Right lobe of liver (tissue), 4 donors: ENCODE data around the gene PLA2G7.

ENCODE experiments used
- CTCF ChIP-seq, 4 donors: fragments of 200-600 bp in 3 of 4; fragments of 450-650 bp in 1 of 4; IDR thresholded peaks; one replicate each; pipeline versions ENCODE4 v1.5.1 to v1.8.0; 2016 to 2022; ENCODE audit warnings: antibody characterized with exemption in 4 of 4, mild to moderate bottlenecking in 2 of 4
- POLR2A ChIP-seq: fragments of 450-650 bp; IDR thresholded peaks from one replicate; pipeline ENCODE4 v1.6.1; 2017; ENCODE audit warnings: antibody characterized with exemption, mild to moderate bottlenecking
- donor health status: DM: no; HTN: no; CAD: no.
- donor health status: DM: no; HTN: no; CAD: no.
- donor health status: DM: no; HTN: yes; CAD: no.

DNA sequence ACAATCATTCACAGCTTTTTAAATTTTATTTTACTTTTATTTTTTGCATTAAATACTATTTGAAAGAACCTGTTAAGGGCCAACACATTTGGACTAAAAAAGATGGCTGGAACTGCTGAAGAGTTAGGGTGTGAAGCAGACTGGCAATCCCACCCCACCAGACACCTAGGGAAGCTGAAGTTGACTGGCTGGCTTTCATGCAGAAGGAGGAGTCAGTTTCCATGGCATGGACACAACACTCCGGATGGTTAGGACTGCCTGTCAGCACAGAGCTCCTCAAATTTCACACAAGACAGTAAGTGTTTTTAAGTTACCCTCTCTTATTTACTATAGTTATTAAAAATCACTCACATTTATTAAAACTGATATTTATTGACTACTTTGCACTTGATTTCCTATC lies 11.5 kb upstream of the PLA2G7 start, which contains the start of gene ANKRD66:
- no peak for TF ChIP-seq CTCF (IDR thresholded peaks at IDR 0.05)
- TF ChIP-seq POLR2A: no peak
